ENCODE measurements around the gene RPAP3. TPM values are rescaled to one million over a fixed set of nuclear protein-coding genes. Genes with fewer than 3 reads are reported as not detected.

RPAP3 gene
- total RNA-seq, 4 donors from 2014 or later: 6.8 to 13.0 (median 7.9) TPM

DNA sequence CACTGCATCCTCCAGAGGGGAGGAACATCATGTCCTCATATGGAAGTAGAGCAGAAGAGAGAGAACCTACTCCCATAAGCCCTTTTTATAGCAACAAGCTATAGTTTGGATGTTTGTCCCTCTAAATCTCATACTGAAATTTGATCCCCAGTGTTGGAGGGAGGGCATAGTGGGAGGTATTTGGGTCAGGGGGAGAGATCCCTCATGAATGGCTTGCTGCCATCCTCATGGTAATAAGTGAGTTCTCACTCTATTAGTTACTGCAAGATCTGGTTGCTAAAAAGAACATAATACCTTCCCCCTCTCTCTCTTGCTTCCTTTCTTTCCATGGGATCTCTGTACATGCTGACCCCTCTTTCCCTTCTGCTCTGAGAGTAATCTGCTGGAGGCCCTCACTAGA, 93.9 kb downstream of the RPAP3 start:
- TF ChIP-seq CTCF (IDR thresholded peaks at IDR 0.05) (no peak), POLR2A (IDR thresholded peaks at IDR 0.05) (no peak)
- DNase-seq (ENCODE audit: low spot score in 2 of 2): no peak
- no peak overlapping the region for H3K4me3 ChIP-seq (ENCODE audit: low read depth, poor library complexity, severe bottlenecking)
- intact Hi-C loops (cut with DNase I; ENCODE audit: low total_unique reads): no loop called here

Other genes with a start within 250 kb of the RPAP3 start
- gene ENDOU, start 19.5 kb upstream of the RPAP3 start, total RNA-seq: 10 to 100 TPM in 3 of 4 donors, 1 to 10 TPM in 1; 6.4 to 30.5 (median 17.8) TPM
- 10 to 100 TPM; 13.4 to 27.8 (median 18.9) TPM for gene RAPGEF3, start 52.9 kb upstream of the RPAP3 start, total RNA-seq
- gene SLC48A1, start 67.2 kb upstream of the RPAP3 start, total RNA-seq: 10 to 100 TPM; 28.2 to 51.7 (median 48.6) TPM
- 100 to 1,000 TPM in 1 of 4 donors, 10 to 100 TPM in 3; 56.3 to 114 (median 63.5) TPM for gene HDAC7, start 113.9 kb upstream of the RPAP3 start, total RNA-seq
- 10 to 100 TPM; 35.9 to 58.1 (median 39.4) TPM for gene VDR, start 199.0 kb upstream of the RPAP3 start, total RNA-seq